OCI-LY3 (cell line): ENCODE results near the gene NDFIP1.

Experiments
- H2AFZ ChIP-seq: fragments of 200-600, 300-600 bp; shearing (Covaris generic); 2 replicates; pipeline ENCODE4 v1.6.0; 2014; ENCODE audit warnings: antibody characterized with exemption, low read depth, low read length
- H3K27ac ChIP-seq: fragments of 200-600, 300-600 bp; sonication (generic); 2 replicates; pipeline ENCODE4 v1.5.1; 2014; ENCODE audit warnings: mild to moderate bottlenecking, low read length, moderate library complexity, mixed read lengths
- H3K27me3 ChIP-seq: fragments of 200-600, 300-600 bp; sonication (generic); 2 replicates; pipeline ENCODE4 v1.6.1; 2014; ENCODE audit warnings: low read depth, low read length, mixed read lengths
- H3K36me3 ChIP-seq: fragments of 200-600, 300-600 bp; sonication (generic); replicated peaks from 2 replicates; pipeline ENCODE3; 2014; ENCODE audit warnings: low read depth, low read length, mixed read lengths
- H3K4me1 ChIP-seq: fragments of 300-600, 200-600 bp; sonication (generic); 2 replicates; pipeline ENCODE4 v1.6.1; 2014; ENCODE audit warnings: low read length, mixed read lengths
- H3K4me2 ChIP-seq: fragments of 200-600, 300-600 bp; sonication (generic); 2 replicates; pipeline ENCODE4 v1.6.1; 2014; ENCODE audit warnings: low read length, mixed read lengths
- H3K4me3 ChIP-seq: fragments of 300-600, 200-600 bp; sonication (generic); 2 replicates; pipeline ENCODE4 v1.5.1; 2014; ENCODE audit warnings: antibody characterized with exemption, mild to moderate bottlenecking, low read length, moderate library complexity
- H3K79me2 ChIP-seq: fragments of 300-600, 200-600 bp; shearing (Covaris generic); 2 replicates; pipeline ENCODE4 v1.6.1; 2014; ENCODE audit warnings: mild to moderate bottlenecking, low read length, mixed read lengths
- H3K9ac ChIP-seq: fragments of 300-600, 200-600 bp; shearing (Covaris generic); 2 replicates; pipeline ENCODE4 v1.6.0; 2014; ENCODE audit warnings: mild to moderate bottlenecking, low read length, moderate library complexity
- H3K9me3 ChIP-seq: fragments of 200-600, 300-600 bp; shearing (Covaris generic); 2 replicates; pipeline ENCODE4 v1.6.1; 2014; ENCODE audit warnings: low read length, mixed read lengths; ENCODE audit not compliant: insufficient read depth
- H4K20me1 ChIP-seq: fragments of 200-600, 300-600 bp; sonication (generic); 2 replicates; pipeline ENCODE4 v1.6.1; 2016; ENCODE audit warnings: low read length, mixed read lengths; ENCODE audit not compliant: insufficient read depth
- CTCF ChIP-seq: fragments of 200-600, 300-600 bp; sonication (generic); IDR thresholded peaks from 2 replicates; pipeline ENCODE4 v1.5.1; 2014; ENCODE audit warnings: antibody characterized with exemption, low read length, low read depth
- EZH2phosphoT487 ChIP-seq: fragments of 200-600 bp; shearing (Covaris generic); IDR thresholded peaks from 2 replicates; pipeline ENCODE4 v1.6.1; 2018; ENCODE audit warnings: antibody characterized with exemption, mixed run types, low read depth

NDFIP1 gene

DNA sequence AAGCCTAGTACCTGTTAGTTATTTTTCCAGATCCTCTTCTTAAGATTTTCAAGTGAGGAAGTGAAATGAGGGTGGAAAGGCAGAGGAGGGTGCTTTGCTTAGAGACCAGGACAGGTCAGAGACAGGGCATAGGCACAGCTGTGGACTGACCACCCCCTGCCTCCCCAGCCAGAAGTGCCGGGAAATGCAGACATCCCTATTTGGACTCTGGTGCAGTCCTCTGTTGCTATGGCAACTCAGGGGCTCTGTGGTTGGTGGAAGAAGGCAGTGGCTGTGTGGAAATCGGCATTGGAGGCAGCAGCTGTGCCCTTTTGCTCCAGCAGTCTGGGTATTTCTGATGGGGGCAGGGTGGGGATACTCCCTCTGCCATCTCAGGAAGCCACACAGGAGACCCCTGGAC, 43.3 kb upstream of the NDFIP1 start:
- H3K4me2 ChIP-seq = no peak overlapping the region

DNA sequence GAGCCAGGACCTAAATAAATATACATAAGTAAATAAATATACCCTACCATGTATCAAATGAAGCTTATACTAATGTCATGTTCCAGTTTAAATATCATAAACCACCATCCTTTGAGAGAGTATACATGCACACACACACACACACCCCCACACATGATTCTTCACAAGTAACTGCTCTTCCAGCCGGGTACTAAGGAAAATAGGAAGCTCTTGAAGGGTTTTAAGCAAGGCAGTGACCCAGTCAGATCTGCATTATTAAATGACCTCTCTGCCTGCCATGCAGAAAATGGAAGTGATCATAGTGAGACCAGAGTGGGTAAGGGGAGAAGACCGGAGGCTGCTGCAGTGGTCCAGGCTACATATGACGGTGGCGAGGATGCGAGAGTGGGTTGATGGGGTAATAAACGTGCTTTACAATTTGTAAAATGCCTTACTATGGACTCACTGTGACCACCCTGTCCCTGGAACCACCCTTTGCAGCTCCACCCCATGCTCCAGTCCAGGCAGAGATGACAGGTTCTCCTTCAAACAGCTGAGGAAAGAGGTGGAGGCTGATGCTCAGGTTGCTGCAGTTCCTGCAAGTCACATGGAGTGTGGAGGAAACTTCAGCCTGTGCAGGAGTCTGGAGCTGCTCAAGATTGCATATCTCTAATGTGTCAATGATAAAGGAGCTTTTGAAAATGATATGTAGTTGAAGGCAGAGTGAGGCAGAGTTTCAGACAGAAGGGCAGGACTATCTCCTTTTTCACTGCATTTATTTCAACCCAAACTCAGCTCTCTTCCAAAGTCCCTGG, 38.8 kb upstream of the NDFIP1 start:
- H3K4me2 ChIP-seq = no peak overlapping the region
- no peaks in the 10 kb centered on the region for H3K4me1 ChIP-seq
- H4K20me1 ChIP-seq = no peaks in the 10 kb centered on the region
- H3K36me3 ChIP-seq = no peaks in the 10 kb centered on the region
- no peak overlapping the region for H3K27ac ChIP-seq
- no peak overlapping the region for H3K9ac ChIP-seq
- no peaks in the 10 kb centered on the region for H3K27me3 ChIP-seq
- TF ChIP-seq EZH2phosphoT487 = no peak
- H3K79me2 ChIP-seq = no peaks in the 10 kb centered on the region
- H2AFZ ChIP-seq = no peak overlapping the region
- H3K9me3 ChIP-seq = no peaks in the 10 kb centered on the region
- no peak overlapping the region for H3K4me3 ChIP-seq

More for the DNA sequence above, 43.3 kb upstream of the NDFIP1 start:
- Histone ChIP-seq H3K4me3 (no peak overlapping the region), H3K4me1 (no peaks in the 10 kb centered on the region), H3K79me2 (no peaks in the 10 kb centered on the region), H3K9me3 (no peaks in the 10 kb centered on the region), H4K20me1 (no peaks in the 10 kb centered on the region), H3K27ac (no peak overlapping the region), H3K27me3 (no peaks in the 10 kb centered on the region), H2AFZ (no peak overlapping the region), H3K36me3 (no peaks in the 10 kb centered on the region), H3K9ac (no peak overlapping the region)
- TF ChIP-seq CTCF (no peak), EZH2phosphoT487 (no peak)

DNA sequence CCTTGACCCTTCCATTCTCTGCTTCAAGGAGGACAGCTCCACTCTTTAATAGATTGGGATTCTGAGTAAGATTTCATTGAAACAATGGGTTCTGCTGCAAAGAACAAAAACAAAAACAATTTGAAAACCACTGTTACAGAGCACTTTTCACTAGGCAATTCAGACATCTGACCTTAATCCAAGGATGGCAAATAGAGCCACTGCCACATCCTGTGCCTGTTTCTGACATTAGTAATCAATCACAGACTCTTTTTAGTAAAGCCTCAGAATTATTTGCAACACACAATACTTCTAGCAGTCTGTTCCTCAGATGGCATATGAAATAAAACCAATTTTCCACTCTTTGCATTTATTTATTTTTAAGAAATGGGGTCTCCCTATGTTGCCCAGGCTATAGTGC, 37.8 kb upstream of the NDFIP1 start:
- Histone ChIP-seq H3K27me3 (no peaks in the 10 kb centered on the region), H4K20me1 (no peaks in the 10 kb centered on the region), H3K9me3 (no peaks in the 10 kb centered on the region), H2AFZ (no peak overlapping the region), H3K4me2 (no peak overlapping the region), H3K9ac (no peak overlapping the region), H3K36me3 (no peaks in the 10 kb centered on the region), H3K4me3 (no peak overlapping the region), H3K27ac (no peak overlapping the region), H3K4me1 (no peaks in the 10 kb centered on the region), H3K79me2 (no peaks in the 10 kb centered on the region)
- TF ChIP-seq CTCF (no peak), EZH2phosphoT487 (no peak)

- Histone ChIP-seq H3K9me3 (no peaks in the 10 kb centered on the region), H3K4me2 (no peak overlapping the region), H3K9ac (no peak overlapping the region), H3K4me1 (no peaks in the 10 kb centered on the region), H3K36me3 (no peaks in the 10 kb centered on the region), H3K27ac (no peak overlapping the region), H2AFZ (no peak overlapping the region), H3K4me3 (no peak overlapping the region), H3K79me2 (no peaks in the 10 kb centered on the region), H4K20me1 (no peaks in the 10 kb centered on the region), H3K27me3 (no peaks in the 10 kb centered on the region)
- no peak for TF ChIP-seq EZH2phosphoT487
- no peak for TF ChIP-seq CTCF
Measured at GRCh38 chr5:142072488-142072887, 36.1 kb upstream of the NDFIP1 start.
